GM18873 (cell line): ENCODE data around the gene PCGF1.

Experiments used
- ATAC-seq: cut with Tn5 transposase; IDR thresholded peaks from one replicate; pipeline ENCODE4 v1.9.1; 2021; ENCODE audit warnings: mild to moderate bottlenecking, moderate library complexity, moderate number of reproducible peaks; ENCODE audit not compliant: unreplicated experiment, low FRiP score

The PCGF1 gene

GRCh38 chr2:74538881-74539339 is 31.4 kb upstream of the PCGF1 start:
- ATAC-seq, result no peak

DNA sequence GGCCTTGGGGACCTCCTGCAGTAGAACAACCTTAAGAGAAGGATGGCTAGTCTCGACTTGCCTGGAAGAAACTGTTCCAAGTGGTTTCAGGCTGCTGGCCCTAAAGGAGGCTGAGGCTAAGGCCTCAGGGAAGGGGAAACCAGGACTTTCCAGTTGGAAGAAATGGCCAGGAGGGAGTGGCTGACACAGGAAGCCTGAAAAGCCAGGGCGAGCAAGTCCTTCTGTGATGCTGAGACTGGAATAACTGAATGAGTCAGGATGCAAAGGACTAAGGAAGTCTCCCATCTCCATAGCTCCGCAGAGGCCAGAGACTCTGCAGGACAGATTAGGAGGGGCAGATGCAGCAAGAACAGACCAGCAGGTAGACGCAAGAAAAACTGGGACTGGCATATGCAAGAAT is 29.6 kb upstream of the PCGF1 start:
- no peak for ATAC-seq

DNA sequence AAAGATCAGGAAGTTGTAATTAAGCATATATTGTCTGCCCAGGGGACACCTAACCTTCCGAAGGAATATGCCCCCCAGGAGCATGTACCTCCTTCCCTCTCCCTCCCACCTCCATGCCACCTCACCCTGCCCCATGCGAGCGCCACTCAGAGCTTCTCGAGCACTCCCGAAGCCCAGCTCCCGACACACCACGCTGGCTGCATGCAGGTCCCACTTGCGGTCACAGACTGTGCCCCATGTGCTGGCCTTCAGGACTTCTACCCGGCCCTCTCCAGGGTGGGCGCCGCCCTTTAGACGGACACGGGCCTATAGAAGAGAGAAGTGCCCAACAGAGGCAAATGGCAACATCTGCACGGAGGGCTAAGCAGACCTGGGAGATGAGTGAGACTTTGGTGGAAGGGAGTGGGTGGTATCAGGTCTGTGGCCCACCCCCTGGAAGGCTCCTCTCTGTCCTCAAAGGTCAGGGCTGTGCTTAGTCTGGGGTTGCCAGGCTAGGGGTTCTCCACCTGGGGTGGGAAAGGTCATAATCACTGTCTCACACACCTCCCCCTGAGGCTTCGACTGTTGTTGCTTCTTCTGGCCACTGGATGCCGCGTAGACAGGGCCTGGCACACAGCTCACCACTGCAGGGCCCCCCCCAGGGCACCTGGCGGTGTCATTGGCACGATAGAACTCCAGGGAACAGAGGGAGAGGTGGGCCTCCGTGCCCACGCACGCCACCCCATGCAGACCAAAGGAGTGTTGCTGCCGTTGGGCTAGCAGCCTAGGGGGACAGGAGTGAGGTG is 28.9 kb upstream of the PCGF1 start:
- ATAC-seq, result no peak

DNA sequence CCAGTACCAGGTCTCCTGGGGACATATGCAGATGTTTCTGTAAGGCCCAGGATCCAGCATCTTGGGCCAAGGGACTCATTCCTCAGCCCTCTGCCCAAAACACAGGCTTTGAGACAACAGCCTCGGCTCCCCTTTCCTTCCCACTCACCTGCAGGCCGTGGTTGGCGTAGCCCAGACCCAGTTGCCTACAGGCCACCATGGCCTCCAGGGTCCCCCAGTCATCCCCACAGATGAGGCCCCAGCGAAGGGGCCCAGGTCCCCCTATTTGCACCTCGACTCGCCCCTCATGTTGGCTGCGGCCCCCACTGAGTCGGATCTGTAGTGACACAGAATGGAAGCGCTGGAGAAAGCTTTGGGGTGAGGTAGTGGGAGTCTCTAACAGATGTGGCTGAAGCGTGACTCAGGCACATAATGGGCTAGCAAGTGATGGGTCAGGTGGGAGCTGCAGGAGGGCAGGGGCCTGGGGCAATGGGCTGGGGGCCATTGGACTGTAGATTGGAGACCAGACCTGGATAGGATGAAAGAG is 28.0 kb upstream of the PCGF1 start:
- no peak for ATAC-seq

DNA sequence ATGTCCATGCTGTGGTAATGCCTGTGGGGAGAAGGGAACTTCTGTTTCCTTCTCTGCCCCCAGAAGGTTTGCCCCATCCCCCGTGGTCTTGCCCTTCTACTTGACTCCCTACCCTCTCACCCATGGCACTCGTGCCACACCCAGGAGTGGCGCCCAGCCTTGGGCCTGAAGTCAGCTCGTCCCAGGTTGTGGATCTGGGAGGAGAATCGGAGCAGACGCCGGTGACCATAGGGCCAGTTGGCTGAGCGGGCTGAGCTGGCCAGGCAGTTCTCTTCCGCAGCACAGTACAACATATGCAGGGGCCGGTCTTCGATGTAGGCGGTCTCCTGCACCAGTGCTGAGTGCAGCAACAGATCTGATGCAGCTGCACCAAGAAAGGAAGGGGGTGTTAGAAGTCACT is 26.9 kb upstream of the PCGF1 start:
- no peak for ATAC-seq

- no peak for ATAC-seq
Observed at GRCh38 chr2:74533464-74533863, 26.0 kb upstream of the PCGF1 start.

- no peak for ATAC-seq
Observed at GRCh38 chr2:74532222-74532621, 24.7 kb upstream of the PCGF1 start.

GRCh38 chr2:74531666-74532065 is 24.2 kb upstream of the PCGF1 start:
- no peak for ATAC-seq

GRCh38 chr2:74530239-74531187 is 23.0 kb upstream of the PCGF1 start:
- peak; percentile 25 for ATAC-seq

- ATAC-seq, result peak; percentile 68
Observed at GRCh38 chr2:74529357-74530238, 22.1 kb upstream of the PCGF1 start, which contains the start of the genes AUP1 and HTRA2. Gene AUP1, minus strand, starts transcription at chr2:74529706. Its CDS starts 77 bp downstream, at chr2:74529629. Gene HTRA2, plus strand, starts transcription at chr2:74529933. Its CDS starts 74 bp downstream, at chr2:74530007.

- ATAC-seq, result peak; percentile 7
Observed at GRCh38 chr2:74528600-74529356, 21.3 kb upstream of the PCGF1 start.

DNA sequence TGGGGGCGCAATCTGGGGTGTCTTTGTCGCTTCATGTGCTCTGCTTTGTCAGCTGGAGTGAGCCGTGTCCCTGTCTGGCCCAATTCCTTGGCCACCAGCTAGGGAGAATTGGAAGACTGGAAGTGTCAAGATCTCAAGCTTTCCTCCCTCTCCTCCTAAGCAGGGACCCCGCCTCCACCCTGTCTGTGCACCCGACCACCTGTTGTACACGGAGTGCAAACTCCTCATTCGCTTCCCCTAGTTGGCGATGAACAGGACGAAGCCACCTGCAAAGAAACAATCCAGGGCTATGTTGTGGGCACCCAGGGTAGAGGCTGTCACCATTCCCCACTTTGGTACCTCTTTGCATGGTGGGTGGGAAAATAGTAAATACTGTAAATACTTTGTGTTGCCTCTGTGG is 20.2 kb upstream of the PCGF1 start:
- no peak for ATAC-seq

- no peak for ATAC-seq
Observed at GRCh38 chr2:74526649-74527230, 19.2 kb upstream of the PCGF1 start.

DNA sequence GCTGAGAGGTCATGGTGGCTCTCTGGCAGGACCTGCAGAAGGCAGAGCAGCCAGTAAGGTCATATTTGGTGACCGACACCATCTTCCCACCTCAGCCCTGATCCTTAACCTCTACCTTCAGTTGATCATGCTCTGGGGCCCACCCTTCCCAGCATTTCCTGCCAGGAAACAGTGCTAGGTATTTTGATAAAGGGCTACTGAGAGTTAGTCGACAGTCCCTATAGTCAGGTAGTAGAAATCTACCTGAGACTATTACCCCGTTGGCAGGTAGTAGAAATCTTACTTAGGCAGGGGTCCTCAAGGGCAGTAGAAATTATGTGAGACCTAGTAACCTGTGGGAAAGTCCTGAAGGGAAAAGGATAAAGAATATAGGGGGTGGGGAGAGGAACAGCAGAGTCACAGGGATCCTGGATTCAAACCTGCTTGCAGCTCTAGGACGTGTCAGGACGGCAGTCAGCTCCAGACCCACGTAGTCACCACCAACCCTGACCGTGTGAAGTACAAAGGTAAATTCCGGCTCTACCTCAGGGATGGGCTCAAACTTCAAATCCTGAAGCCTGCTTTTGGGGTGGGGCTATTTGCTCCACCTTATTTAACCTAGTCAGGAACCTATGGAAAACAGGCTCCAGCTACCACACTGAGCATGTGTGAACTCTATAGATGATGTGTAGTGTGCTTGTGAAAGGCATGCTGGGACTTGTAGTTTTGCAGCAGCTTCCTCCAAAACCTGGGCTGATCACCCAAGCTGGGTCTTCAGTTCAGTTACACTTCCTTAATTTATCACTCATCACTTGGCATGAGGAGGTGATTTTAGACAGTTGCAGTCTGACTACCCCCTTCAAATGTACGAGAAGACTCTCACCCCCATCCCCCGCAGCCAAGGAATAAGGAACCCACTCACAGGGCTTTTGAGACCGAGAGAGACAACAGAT is 18.5 kb upstream of the PCGF1 start, which contains the start of gene DQX1:
Gene DQX1 (minus strand): TSS at position 515 of the 932 bp plus-strand sequence. CDS start 502 bp downstream, at position 13.
- ATAC-seq, result no peak

DNA sequence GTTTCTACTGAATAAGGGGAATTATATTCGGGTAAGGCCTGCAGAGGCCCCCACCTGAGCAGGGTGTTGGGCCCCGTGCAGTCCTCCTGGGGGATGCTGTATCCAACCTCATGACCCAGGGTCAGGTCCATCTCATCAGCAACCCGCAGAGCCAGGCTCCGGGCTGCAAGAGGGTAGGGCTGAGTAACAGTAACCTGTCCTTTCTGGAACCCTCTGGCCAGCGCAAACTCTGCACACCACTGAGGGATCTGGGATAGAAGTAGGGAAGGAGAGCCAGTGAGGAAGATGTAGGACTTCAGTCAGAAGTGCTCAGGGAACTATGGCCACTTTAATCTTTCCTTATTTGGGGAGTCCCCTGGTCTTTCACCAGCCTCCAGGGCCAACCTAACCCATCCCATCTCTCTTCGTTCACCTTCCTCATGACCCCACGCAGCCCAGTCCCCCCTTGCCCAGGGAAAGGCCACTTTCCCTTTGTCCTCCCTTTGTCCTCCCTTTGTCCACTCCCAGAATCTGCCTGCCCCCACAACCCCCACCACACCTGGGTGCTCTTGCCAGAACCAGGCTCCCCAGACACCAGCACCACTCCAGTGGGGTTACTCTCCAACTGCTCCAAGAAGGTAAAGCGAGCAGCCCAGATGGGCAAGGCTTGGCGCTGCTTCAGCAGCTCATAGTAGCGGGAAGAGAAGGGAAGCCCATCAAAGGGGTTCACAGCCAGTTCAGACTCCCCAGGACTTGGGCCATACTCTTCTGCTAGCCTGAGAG is 17.6 kb upstream of the PCGF1 start:
- no peak for ATAC-seq

DNA sequence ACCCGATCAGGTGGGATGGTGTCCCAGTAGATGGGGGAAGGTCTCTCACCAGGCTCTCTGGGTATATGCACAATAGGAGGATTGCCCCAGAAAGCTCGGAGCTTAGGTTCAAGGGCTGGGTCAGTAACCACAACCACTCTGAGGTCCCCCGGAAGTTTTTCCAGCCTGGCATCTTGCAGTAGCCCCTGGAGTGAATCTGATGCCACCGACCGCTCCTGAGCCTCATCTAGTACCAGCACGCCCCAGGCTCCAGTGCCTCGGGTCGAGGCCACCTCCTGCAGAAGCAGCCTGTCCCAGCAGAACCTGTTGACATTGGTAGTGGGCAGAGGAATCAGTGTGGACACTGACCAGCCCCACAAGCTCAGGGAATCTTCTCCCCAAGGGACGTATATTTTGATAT is 16.5 kb upstream of the PCGF1 start:
- no peak for ATAC-seq

DNA sequence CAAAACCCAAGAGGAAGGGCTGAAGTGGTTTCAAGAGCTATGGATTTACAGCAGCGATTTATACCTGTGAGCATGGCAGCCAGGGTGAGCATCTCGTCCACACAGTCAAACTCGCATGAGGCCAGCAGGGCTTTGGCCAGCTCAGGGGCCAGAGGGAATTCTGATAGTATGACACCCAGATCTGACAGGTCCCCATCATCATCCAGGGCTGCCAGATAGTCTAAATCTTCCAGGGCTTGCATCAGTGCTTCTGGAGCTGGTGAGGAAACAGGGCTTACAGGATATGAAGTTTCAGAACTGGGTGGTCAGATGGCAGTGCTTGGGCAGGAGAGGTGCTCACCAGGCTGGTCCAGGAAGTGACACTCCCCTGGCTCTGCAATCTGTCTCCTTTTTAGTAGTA is 15.0 kb upstream of the PCGF1 start:
- ATAC-seq, result no peak
